Measurements from ENCODE around the gene EIF2AK3.
"Not testable (repeated sequence)": the region's sequence is repeated elsewhere in the genome, so short reads cannot be mapped to it uniquely, and the experiment has no call there.

EIF2AK3 gene

DNA sequence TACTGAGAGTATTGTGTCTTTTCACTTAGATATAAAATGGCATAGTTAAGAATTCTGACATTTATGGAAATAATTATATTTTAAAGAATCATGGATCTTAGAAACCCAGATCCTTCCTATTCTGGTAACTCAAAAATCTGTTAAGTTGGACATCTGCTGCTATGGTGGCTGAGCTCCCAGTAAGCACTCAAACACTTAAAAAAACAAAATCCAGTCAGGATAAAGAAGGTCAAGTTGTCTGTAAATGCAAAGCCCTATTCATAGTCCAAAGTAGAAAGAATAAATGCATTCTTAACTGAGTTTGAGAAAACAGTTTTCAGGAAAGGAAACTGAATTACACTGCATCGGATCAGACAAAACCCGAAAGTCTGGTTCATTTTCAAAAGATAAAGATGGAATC, 35.6 kb downstream of the EIF2AK3 start:
- no peak for DNase-seq

DNA sequence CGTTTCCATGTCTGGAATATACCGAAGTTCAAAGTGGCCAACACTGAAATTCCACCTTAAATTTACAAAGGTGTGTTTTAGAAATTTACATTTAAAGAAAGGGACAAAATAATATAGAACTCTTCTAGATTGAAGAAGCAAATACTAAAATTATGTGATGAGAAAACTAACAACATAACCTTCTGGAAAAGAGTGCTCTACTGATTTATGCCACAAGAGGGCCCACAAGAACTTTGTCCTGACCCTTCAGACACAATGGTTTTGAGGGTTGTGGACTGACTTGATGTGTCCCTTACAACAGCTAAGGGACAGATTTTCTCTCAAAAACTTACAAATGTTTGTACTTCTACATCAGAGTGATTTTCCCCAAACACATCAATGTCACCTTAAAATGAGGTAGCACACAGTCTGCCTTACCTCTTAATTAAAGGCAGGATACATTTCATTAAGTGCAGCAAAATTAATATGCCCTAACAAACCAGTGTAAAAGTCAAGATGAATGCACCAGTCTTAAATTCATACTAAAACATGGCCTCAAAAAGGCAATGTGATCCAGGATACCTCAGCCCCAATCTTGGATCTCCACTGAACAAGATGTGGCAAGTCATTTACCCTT, 36.2 kb downstream of the EIF2AK3 start:
- DNase-seq: peak; percentile 12

DNA sequence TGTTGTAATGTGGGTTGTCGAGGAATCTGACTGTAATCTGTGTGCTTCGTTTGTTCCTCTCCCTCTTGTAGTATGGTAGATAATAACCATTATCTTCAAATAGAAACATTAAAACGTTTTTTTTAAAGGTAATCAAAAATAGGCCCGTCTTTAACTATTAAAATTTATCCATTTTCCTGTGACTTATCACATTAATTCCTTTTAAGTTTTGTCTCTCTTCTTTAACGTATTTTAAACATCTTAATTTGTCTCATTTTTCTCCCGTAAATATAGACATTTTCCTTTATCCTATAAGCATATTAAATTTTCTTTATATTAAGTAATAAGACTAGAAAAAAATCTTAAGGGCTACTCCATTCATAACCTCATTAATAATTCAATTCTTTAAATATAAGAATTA, 41.3 kb downstream of the EIF2AK3 start:
- no peak for DNase-seq

DNA sequence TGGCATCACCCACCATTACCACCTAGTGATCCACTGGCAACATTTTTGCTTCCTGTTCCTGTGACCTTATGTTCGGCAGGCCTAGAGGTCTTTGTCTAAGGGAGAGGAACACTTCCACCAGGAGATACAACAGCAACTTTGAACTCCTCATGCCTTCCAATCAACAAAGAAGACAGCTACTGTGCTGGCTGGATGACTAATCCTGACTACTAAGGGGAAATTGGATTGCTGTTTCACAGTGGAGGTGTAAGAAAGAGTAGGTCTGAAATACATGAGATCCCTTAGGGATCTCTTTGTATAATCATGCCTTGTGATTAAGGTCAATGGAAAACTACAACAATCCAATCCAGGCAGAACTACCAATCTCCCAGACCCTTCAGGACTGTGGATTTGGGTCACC, 45.2 kb downstream of the EIF2AK3 start:
- DNase-seq: no peak

DNA sequence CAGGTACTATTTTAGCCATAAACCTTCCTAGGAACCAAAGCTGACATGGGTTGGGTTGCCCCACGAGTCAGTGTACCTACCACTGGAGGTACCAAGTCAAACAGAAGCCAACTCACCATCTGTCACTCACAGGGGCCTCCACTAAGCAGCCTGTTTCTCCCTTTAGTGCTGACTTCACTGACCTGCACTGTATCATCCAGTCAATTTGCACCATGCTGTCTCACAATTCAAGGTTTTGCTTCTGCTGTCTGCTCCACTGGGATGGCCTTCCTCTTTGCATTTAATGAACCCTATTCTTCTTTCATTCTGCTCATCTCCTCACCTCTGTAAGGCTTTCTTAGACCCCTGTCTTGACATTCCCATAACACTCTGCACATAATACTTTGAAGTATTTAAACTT, 47.2 kb downstream of the EIF2AK3 start:
- no peak for DNase-seq

DNA sequence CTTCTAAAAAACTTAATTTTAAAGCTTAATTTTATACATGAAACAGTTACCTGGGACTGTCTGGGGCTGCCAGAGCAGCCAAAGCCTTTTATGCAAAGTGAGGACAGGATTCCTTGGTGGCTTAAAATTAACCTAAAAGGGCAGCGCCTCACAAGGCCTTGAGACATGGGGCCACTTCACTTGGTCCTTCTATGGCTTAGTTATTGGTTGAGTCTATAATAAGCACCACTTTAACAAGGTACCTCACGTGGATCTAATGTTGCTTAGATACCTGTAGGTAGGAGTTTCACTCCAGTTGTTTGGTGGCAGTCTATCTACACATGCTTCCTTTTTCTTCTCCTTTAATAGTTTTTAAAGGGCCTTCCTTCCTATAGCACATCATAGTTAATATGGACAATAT, 51.6 kb downstream of the EIF2AK3 start:
- no peak for DNase-seq

DNA sequence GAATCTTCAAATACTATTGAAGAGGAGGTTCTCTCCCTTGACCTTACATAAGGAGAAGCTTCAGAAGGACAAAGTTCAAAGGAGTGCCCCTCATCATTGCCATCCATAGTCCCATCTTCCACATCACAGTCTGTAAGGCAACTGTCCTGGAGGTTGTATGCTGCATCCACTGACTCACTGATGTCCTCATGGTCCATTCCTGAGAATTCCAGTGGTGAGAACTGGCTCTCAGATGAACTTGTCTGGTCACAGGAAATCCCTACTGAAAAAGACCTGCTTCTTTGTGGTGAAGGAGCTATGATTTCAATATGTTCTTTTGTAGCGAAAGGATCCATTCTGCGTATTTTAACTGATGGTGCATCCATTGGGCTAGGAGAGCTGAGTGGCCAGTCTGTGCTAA, 52.2 kb downstream of the EIF2AK3 start:
- no peak for DNase-seq

DNA sequence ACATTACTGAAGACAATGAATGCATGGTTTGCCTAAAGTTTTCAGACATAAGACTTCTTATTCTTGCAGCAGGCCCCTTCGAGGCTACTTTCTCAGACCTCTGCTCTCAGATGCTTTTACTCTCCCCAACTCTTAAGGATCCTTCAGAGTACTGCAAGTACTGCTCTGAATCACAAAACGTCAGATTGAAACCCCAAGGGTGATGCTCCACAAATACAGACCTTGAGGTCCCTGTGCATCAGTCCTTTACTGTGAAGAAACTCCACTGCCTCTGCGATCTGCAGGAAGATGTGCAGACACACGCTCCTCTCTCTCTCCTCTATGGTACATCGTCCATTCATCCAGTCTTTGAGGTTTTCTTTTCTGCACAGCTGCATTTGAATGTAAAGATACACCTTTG, 52.8 kb downstream of the EIF2AK3 start:
- no peak for DNase-seq

DNA sequence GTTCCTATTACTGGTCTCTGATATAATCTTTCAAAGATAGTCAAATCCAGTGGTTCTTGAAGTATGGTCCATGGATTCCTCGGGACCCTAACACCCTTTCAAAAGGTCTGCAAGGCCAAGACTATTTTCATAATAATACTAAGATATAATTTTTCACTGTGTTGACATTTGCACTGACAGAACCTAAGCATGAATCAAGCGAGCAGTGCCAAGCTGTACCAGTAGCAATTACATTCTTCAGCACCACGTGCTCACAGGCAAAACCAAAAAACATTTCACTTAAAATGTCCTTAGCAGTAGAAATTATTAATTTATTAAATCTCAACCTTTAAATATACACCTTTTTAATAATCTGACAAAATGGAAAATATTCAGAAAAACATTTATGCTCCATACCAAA, 59.1 kb downstream of the EIF2AK3 start:
- no peak for DNase-seq

DNA sequence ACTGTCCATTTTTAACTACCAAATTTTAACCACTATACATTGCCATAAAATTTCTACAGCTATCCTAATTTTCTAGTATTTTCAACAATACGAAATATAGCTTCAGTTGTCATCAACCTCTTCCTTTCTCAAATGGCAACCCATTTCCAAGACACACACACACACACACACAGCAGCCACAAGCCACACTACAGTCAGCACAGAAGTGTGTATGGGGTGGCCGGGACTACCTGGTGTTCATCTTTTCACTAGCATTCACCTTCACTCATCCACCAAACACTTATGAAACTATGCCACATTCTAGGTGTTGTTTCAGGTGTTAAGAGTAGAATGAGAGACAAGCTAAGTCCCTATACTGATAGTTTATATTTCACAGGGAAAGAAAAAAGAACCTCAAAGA, 62.9 kb downstream of the EIF2AK3 start:
- DNase-seq: no peak

DNA sequence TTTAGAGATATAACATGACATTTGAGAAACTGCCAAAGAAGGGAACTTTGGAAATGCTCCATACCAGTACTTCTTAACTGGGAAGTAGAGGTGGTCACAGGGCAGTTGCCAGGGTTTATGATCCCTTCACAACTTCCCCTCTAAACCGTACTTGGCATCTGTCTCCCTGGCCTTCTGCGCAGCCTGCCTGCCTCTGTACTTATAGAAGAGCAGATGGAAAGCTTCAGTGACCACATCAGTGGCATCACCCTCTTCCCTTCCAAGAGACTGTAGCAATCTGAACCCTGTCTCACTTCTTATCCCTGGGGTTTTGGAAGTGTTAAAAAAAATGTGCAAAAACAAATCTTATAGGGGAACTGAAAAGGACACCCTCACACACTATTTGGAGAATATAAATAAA, 64.1 kb downstream of the EIF2AK3 start:
- DNase-seq: no peak

DNA sequence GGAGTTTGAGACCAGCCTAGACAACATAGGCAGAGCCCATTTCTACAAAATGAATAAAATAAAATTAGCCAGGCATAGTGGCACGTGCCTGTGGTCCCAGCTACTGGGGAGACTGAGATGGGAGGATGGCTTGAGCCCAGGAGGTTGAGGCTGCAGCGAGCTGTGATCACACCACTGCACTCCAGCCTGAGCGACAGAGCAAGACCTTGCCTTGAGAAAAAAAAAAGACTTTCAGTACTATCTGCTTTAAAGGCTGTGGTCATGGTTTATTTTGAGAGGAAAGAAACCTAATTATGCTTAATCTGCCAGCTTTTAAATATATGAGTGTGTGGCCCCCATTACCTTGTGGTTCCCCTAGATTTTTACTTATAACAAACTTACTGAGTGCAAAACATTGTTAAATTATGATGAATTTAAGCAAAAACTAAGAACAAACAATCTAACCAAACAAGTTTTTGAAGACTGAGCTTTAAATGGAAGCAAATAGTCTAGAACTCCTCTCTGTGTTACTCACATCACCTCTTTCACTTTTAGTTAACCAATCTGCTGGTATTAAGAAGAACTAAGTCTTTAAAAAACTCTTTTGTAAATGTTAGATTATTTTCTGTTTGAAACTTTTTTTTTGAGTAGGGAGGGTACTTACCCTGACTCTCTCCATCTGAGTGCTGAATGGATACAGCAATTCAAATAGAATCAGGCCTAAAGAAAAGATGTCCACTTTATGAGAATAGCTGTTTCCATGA, 65.4 kb downstream of the EIF2AK3 start:
- no peak for DNase-seq

DNA sequence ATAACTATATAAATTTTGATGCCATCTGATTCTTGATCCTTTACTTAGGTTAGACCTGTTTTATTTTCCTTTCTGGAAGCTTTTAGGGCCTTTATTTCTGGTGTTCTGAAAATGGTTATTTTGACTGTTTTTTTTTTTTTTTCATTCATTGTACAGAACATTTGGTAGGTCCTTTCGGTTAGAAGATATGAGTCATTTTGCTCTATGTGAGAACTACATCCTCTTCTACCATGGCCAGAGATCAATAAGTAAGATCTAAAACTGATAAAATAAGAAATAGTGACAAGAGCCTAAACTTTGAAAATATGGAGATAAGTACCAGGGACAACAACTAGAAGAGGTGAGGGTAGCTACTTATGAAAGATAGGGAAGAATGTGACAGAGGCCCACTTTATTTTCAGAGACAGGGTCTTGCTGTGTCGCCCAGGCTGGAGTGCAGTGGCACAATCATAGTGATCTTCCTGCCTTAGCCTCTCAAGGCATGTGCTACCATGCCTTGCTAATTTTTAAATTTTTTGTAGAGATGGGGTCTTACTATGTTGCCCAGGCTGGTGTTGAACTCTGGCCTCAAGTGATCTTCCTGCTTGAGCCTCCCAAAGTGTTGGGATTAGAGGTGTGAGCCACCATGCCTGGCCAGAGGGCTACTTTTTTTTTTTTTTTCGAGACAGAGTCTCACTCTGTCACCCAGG, 66.5 kb downstream of the EIF2AK3 start:
- no peak for DNase-seq

DNA sequence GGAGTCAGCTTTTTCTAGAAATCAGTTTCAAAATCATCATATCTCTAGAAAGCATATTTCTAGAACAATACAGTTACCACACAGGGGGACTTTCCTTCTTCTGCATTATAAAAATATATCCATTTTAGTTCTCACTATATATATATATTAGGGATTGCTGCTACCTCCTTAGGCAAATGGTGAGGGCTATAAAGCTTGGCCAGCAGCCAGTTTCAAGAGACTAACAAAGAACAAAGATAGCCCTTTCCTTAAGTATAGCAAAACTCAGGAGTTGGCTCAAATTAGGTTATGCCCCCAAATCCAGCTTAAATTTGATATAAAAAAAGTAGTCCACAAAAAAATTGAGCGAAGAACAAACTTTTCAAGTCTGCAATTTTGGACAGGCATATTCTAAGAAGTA, 70.0 kb downstream of the EIF2AK3 start:
- no peak for DNase-seq

DNA sequence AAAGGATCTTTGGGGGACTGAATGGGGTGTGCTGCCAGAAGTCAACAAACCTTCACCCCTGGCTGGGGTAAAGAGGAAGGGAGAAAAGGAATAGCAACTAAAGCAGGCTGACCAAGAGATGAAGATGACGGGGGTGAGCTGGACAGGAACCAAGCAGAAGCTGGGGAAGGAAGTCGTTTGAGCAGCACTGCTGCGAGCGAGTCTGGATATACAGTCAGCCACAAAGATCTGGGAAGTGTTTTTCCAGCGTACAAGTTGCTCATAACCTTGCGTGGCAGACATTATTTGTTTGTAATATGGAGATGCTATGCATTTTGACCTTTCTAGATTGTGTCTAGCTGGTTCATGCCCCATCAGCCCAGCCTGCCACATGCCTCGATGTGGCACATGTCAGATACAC, 71.2 kb downstream of the EIF2AK3 start:
- DNase-seq: no peak

DNA sequence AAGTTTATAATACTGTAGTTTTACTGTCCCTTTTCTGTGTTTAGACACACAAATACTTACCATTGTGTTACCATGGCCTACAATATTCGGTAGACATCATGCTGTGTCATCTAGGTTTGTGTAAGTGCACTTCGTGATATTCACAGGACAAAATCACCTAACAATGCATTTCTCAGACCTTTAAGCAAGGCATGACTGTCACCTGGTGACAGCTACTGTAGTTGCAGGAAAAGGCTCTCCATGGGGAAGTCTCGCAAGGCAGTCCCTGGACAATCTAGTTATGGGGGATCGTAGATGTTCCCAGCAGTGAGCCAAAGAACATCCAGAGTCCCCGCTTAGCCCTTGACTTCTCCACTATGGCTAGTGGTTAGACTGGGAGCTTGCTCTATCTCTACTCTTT, 73.1 kb downstream of the EIF2AK3 start:
- no peak for DNase-seq

DNA sequence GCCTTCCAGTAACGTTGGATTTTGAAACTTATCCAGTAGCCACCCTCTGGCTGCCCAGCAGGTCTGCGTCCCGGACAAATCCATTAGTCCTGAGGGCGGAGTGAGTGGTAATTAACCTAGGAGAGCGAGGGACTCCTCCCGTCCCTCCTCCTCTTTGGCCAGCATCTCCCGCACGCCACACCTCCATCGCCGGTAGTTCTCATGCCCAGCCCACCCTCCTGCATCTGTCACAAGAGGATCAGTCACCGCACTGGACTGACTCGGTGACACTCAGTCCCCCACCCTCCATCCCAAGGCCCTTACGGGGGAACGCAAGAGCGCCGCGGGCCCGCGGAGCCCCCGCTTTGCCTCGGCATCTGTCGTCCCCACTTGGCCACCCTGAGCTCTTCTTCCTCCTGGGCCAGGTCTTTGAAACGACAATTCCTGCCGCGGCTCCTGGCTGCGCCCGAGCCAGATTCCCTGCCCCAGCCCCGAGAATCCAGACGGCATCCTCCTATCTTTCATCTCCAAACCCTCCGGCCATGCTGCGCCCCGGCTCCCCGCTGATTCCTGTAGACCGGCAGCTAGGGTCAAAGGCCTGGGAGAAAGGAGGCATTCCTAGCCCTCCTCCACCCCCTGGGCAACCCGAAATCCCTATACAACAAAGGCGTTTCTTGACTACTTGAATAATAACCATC, 77.5 kb downstream of the EIF2AK3 start:
- DNase-seq: no peak

DNA sequence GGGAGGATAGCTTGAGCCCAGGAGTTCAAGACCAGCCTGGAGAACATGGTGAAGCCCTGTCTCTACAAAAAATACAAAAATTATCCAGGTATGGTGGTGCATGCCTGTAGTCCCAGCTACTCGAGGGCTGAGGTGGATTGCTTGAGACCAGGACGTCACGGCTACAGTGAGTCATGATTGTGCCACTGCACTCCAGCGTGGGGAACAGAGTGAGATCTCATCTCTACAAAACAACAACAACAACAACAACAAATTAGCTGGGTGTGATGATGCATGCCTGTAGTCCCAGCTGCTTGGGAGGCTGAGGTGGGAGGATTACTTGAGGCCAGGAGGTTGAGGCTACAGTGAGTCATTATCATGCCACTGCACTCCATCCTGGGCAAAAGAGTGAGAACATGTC, 81.0 kb downstream of the EIF2AK3 start:
- not testable (repeated sequence) for DNase-seq

DNA sequence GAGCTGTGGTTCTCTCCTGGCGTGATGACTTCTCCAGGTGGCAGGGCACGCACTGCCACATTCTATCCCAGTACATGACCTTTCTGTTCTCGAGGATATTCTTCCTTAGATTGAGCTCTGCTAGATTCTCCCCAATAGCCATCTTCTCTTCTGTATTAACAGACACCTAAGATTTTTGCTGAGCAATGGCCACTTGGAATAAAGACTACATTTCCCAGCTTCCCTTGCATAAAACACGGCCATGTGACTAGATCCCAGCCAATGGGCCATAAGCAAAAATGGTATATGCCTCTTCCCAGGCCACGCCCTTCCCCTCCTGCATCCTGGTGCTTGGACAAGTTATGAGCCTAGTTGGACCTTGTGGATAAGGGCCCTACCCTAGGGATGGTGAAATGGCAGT, 82.1 kb downstream of the EIF2AK3 start:
- no peak for DNase-seq

DNA sequence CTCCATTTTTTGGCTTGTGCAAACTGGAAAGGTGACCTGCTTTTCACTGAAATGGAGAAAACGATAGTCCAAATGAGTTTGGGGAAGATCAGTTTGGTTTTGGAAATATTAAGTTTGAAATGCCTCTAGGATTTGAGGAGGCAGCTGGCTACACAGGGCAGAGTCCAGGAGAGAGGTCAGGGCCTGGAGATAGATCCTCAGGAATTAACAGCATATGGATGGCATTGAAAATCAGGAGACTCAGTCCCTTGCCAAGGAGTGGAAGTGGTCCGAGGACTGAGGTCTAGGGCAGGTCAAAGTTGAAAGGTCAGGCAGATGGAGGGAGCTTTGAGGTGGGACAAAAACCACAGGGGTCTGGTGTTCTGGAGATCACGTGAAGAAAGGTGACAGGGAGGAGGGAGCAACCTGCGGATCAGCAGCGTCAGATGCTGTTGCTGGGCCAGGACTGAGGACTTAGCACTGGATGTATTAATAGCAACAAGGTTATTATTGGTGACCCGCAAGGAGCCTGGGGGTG, 83.7 kb downstream of the EIF2AK3 start:
- no peak for DNase-seq

DNA sequence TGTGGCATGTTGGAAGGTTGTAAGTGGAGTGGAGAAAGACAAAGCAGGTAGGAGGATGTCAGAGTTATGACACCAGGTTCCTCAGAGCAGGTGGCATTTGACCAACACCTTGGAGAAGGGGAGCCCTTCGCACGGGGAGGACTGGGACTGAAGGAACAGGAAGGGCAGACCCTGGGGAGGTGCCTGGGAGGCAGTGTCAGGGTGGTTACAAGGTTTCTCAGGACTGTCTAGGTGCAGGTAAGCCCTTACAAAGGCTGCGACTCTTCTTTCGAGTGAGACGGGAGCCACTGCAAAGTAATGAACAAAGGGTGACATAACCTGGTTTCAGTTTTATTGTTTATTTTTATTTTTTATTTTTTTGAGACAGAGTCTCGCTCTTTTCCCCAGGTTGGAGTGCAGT, 84.6 kb downstream of the EIF2AK3 start:
- no peak for DNase-seq

DNA sequence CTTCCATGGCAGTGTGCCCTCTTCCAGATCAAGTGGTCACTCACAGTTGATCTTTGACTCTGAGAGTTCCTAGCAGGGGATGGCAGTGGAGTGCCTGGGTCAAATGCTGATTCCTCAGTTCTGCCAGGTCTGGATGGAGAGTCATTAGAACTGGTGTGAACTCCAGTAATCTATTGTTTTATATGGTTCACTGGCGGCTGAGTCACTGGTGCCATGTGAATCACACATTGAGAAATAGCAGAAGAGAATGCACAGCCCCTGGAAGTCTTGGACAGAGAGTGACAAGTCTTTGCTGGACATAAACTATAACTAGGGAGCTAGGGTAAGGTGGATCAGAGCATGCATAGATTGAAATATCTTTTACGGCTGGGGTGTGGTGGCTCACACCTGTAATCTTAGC, 86.9 kb downstream of the EIF2AK3 start:
- no peak for DNase-seq

DNA sequence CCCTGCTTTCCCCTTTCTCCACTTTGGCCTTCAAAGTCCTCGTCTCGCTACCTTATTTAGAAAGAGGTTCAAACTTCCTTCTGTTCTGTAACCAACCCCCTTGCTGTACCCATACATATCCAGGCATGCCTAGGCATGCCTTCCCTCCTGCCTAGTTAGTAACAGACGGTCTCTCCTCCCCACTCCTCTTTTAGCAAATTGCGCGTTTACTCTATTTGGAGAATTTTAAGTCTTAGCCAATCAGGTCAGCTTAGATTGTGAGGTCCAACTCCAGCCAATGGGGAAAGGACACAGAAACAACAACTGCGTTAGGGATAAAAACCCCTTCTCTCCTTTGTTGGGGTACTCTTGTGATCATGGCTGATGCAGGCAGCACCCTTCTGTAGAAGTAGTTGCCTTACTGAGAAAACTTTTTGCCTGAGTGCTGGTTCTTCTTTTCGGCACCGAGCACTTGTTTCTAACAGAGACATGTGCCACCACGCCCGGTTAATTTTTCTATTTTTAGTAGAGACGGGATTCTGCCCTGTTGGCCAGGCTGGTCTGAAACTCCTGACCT, 88.8 kb downstream of the EIF2AK3 start:
- DNase-seq: no peak
